Vagina (tissue), 2 donors: Measurements from ENCODE around the gene PCDHGB1. TPM values are rescaled to one million over a fixed set of nuclear protein-coding genes. Genes with fewer than 3 reads are reported as not detected.
A peak's percentile ranks its signal among the peaks of the same experiment; 100 is the strongest.
"Not testable (repeated sequence)": the region's sequence is repeated elsewhere in the genome, so short reads cannot be mapped to it uniquely, and the experiment has no call there.

Source experiments
- DNase-seq, 2 donors: peaks; one replicate each; pipeline ENCODE4 v3.0.0-alpha.2; 2017; ENCODE audit errors: extremely low spot score in 2 of 2
- H3K27ac ChIP-seq: fragments of 200-600 bp; sonication (generic); one replicate; pipeline ENCODE4 v1.5.1; 2019
- H3K27me3 ChIP-seq: fragments of 200-600 bp; sonication (generic); one replicate; pipeline ENCODE4 v1.5.1; 2019
- H3K36me3 ChIP-seq, 2 donors: fragments of 200-600 bp; sonication (generic); one replicate each; pipeline ENCODE4 v1.5.1; 2017 to 2019
- H3K4me1 ChIP-seq: fragments of 200-600 bp; sonication (generic); one replicate; pipeline ENCODE4 v1.5.1; 2019
- H3K4me3 ChIP-seq, 2 donors: fragments of 200-600 bp; sonication (generic); 1 replicate in 1 of 2; 2 replicates in 1 of 2; pipeline ENCODE4 v1.5.1; 2016 to 2019
- H3K9me3 ChIP-seq: fragments of 200-600 bp; sonication (generic); one replicate; pipeline ENCODE4 v1.5.1; 2019
- CTCF ChIP-seq, 3 experiments: fragments of 450-650 bp in 2 of 3; fragments of 200-600 bp in 1 of 3; sonication (generic) in 1 of 3; IDR thresholded peaks; one replicate each; pipeline ENCODE4 v1.5.1; 2017 to 2019; ENCODE audit warnings: antibody characterized with exemption in 3 of 3, mild to moderate bottlenecking in 2 of 3, moderate library complexity in 2 of 3
- POLR2A ChIP-seq, 2 donors: fragments of 450-650 bp; IDR thresholded peaks; one replicate each; pipeline ENCODE4 v1.6.1; 2017; ENCODE audit warnings: antibody characterized with exemption in 2 of 2, mild to moderate bottlenecking in 2 of 2, moderate library complexity in 2 of 2
- POLR2AphosphoS5 ChIP-seq, 2 donors: sonication (generic); formaldehyde crosslinking; IDR thresholded peaks; one replicate each; pipeline ENCODE4 v1.9.0; 2017; ENCODE audit warnings: antibody characterized with exemption in 2 of 2, mild to moderate bottlenecking in 2 of 2, low read depth in 1 of 2; ENCODE audit not compliant: insufficient read depth in 1 of 2
- intact Hi-C: fragments of 100-400 bp; cut with DNase I; formaldehyde crosslinking; loops from one replicate; pipeline ENCODE4 v1.15.1; 2023
- total RNA-seq: library from RNA; depleted of rRNA; stranded (reverse); fragments of >200 nt; gene quantifications from one replicate; pipeline ENCODE4 v1.2.3, GENCODE V29; 2016

The PCDHGB1 gene
- total RNA-seq, 1 donor from 2014 or later, result 3.9 TPM

- peaks cover 26% of the 10 kb centered on the region for H3K9me3 ChIP-seq
- intact Hi-C loops, result no loop called here
- H3K4me3 ChIP-seq, result no peak overlapping the region
- no peak for TF ChIP-seq POLR2AphosphoS5 (IDR thresholded peaks at IDR 0.05; ENCODE audit: insufficient read depth in 1 of 2, low read depth in 1 of 2)
- TF ChIP-seq POLR2A (IDR thresholded peaks at IDR 0.05), result no peak
- no peak for TF ChIP-seq CTCF (IDR thresholded peaks at IDR 0.05)
- H3K4me1 ChIP-seq, result no peaks in the 10 kb centered on the region
- no peaks in the 10 kb centered on the region for H3K36me3 ChIP-seq
- H3K27ac ChIP-seq, result no peak overlapping the region
- no peak for DNase-seq
- no peaks in the 10 kb centered on the region for H3K27me3 ChIP-seq
These were observed 7.1 kb upstream of the PCDHGB1 start for GRCh38 chr5:141342773-141343172.

GRCh38 chr5:141343242-141343952 is 6.5 kb upstream of the PCDHGB1 start, which contains the start of gene PCDHGA3:
PCDHGA3 (plus strand) TSS chr5:141343829; CDS start chr5:141344034, 205 bp downstream.
- Histone ChIP-seq H3K27ac (no peak within 1 kb of the TSS), H3K4me3 (peak within 1 kb of the TSS; percentile 7 to 22), H3K9me3 (peaks cover 26% of the 10 kb centered on the region), H3K27me3 (no peaks in the 10 kb centered on the region), H3K4me1 (no peaks in the 10 kb centered on the region), H3K36me3 (no peaks in the 10 kb centered on the region)
- no peak for DNase-seq
- no peak for TF ChIP-seq POLR2AphosphoS5 (IDR thresholded peaks at IDR 0.05; ENCODE audit: insufficient read depth in 1 of 2, low read depth in 1 of 2)
- TF ChIP-seq POLR2A (IDR thresholded peaks at IDR 0.05), result no peak
- TF ChIP-seq CTCF (IDR thresholded peaks at IDR 0.05), result no peak
- intact Hi-C loops, result no loop called here

GRCh38 chr5:141343953-141344463 is 5.9 kb upstream of the PCDHGB1 start:
- peaks cover 26% of the 10 kb centered on the region for H3K9me3 ChIP-seq
- no peak overlapping the region for H3K27ac ChIP-seq
- intact Hi-C loops, result no loop called here
- no peak for DNase-seq
- no peaks in the 10 kb centered on the region for H3K4me1 ChIP-seq
- peak overlapping the region; percentile 7 to 22 for H3K4me3 ChIP-seq
- no peaks in the 10 kb centered on the region for H3K27me3 ChIP-seq
- TF ChIP-seq CTCF (IDR thresholded peaks at IDR 0.05) (no peak), POLR2A (IDR thresholded peaks at IDR 0.05) (no peak), POLR2AphosphoS5 (IDR thresholded peaks at IDR 0.05; ENCODE audit: insufficient read depth in 1 of 2, low read depth in 1 of 2) (no peak)
- H3K36me3 ChIP-seq, result no peaks in the 10 kb centered on the region

GRCh38 chr5:141345327-141345726 is 4.6 kb upstream of the PCDHGB1 start:
- peaks cover 17% of the 10 kb centered on the region for H3K9me3 ChIP-seq
- no peak overlapping the region for H3K27ac ChIP-seq

GRCh38 chr5:141346017-141346416 is 3.9 kb upstream of the PCDHGB1 start:
- not testable (repeated sequence) for H3K36me3 ChIP-seq, H3K27me3 ChIP-seq
- peaks cover 22% of the 10 kb centered on the region for H3K9me3 ChIP-seq

More at GRCh38 chr5:141345327-141345726, 4.6 kb upstream of the PCDHGB1 start:
- intact Hi-C loops, result no loop called here
- no peak for DNase-seq
- no peak overlapping the region for H3K4me3 ChIP-seq
- no peaks in the 10 kb centered on the region for H3K4me1 ChIP-seq
- H3K27me3 ChIP-seq, result no peaks in the 10 kb centered on the region
- H3K36me3 ChIP-seq, result no peaks in the 10 kb centered on the region
- TF ChIP-seq POLR2AphosphoS5 (IDR thresholded peaks at IDR 0.05; ENCODE audit: insufficient read depth in 1 of 2, low read depth in 1 of 2) (no peak), CTCF (IDR thresholded peaks at IDR 0.05) (no peak), POLR2A (IDR thresholded peaks at IDR 0.05) (no peak)

More at GRCh38 chr5:141346017-141346416, 3.9 kb upstream of the PCDHGB1 start:
- H3K4me1 ChIP-seq, DNase-seq, intact Hi-C loops, H3K4me3 ChIP-seq, H3K27ac ChIP-seq: not testable (repeated sequence)
